ENCODE results near the gene PLCB2. TPM values are rescaled to one million over a fixed set of nuclear protein-coding genes. Genes with fewer than 3 reads are reported as not detected.

The PLCB2 gene
- total and polyA plus RNA-seq, 7 donors, result 0.73 to 4.6 (median 2.0) TPM

DNA sequence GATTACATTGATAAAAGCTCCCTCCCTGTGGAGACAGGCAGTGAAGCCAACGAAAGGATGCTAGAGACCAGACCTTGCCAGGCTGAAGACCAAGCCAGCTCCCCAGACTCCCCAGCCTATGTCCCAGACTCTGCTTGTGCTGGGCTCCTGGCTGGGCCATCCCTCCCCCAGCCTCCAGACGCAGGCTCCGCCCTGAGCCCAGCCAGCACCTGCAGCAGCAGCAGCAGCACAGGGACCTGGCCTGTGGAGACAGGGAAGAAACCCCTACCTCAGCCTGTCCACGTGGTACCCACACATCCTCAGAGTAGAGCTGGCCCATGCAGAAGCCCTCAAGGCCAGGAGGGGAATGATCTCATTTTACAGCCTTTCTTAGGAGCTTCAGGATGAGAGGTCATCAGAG, 38.1 kb downstream of the PLCB2 start:
- H3K36me3 ChIP-seq (ENCODE audit: insufficient read depth in 1 of 2, low read depth in 1 of 2), result no peaks in the 10 kb centered on the region
- no peaks in the 10 kb centered on the region for H3K27me3 ChIP-seq (ENCODE audit: insufficient read depth in 3 of 3, low read length in 2 of 3)
- no peak overlapping the region for H3K27ac ChIP-seq
- intact Hi-C loops (cut with DNase I), result no loop called here
- no peaks in the 10 kb centered on the region for H3K4me1 ChIP-seq
- no peak overlapping the region for H3K4me3 ChIP-seq
- TF ChIP-seq CTCF (IDR thresholded peaks at IDR 0.05), result no peak
- no peak for DNase-seq
- WGBS, 3 donors, result 70 to 78% (median 76%) methylated on average over 4 of the region's 4 CpGs
- ATAC-seq, result no peak
- H3K9me3 ChIP-seq, result no peaks in the 10 kb centered on the region

DNA sequence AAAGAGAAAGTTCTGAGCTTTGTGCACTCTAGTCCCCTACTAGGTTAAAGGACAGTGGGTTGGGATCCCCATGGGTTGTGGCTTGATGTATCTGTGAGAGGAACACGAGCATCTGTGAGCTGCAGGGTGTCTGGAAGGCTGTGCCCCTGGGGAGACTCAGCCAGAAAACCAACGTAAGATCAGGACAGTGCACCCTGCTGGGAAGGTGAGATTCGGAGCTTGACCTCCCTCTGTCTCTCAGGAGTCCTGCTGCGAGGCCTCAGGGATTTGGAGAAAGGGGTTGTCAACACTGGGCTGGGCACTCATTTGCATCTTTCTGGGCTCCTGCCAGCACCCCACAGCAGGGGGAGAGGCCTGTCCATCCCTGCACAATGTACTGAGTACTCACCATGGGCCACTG, 40.1 kb downstream of the PLCB2 start:
- no peaks in the 10 kb centered on the region for H3K9me3 ChIP-seq
- WGBS, 3 donors, result 74 to 79% (median 78%) methylated on average over 4 of the region's 4 CpGs
- intact Hi-C loops (cut with DNase I), result no loop called here
- peaks cover 11% of the 10 kb centered on the region for H3K4me1 ChIP-seq
- H3K4me3 ChIP-seq, result no peak overlapping the region
- ATAC-seq (no peak), DNase-seq (no peak)
- H3K27me3 ChIP-seq (ENCODE audit: insufficient read depth in 3 of 3, low read length in 2 of 3), result no peaks in the 10 kb centered on the region
- H3K36me3 ChIP-seq (ENCODE audit: insufficient read depth in 1 of 2, low read depth in 1 of 2), result no peaks in the 10 kb centered on the region
- no peak overlapping the region for H3K27ac ChIP-seq
- no peak for TF ChIP-seq CTCF (IDR thresholded peaks at IDR 0.05)

DNA sequence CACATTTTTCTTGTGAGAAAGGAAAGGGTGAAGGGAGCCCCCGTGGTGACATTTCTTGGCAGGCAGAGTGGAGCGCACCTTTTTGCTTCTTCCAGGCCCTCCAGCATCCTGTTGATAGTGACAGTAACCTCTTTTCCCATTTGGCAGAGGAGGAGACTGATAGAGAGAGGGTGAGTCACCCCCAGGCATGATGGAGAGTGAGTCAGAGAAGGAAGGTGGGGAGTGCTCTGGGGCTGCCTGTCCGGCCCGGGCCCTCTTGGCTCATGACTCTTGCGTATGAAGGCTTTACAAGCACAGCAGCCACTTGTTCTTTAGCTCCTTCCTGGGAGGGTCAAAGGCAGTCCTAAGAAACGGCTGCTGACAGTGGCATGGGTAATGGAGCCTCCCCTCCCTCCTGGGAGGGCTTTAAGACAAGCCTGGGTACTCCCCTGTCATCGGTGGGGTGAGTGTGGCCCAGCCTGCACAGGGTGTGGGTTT, 40.9 kb downstream of the PLCB2 start:
- DNase-seq (no peak), ATAC-seq (peak; percentile 28 to 64 (median 52))
- Histone ChIP-seq H3K36me3 (ENCODE audit: insufficient read depth in 1 of 2, low read depth in 1 of 2) (no peaks in the 10 kb centered on the region), H3K9me3 (no peaks in the 10 kb centered on the region), H3K27me3 (ENCODE audit: insufficient read depth in 3 of 3, low read length in 2 of 3) (no peaks in the 10 kb centered on the region), H3K4me1 (peaks cover 11% of the 10 kb centered on the region), H3K4me3 (no peak overlapping the region), H3K27ac (no peak overlapping the region)
- 46 to 57% (median 47%) methylated on average over 6 to 7 of the region's 7 CpGs for WGBS, 3 donors
- intact Hi-C loops (cut with DNase I), result no loop called here
- no peak for TF ChIP-seq CTCF (IDR thresholded peaks at IDR 0.05)

DNA sequence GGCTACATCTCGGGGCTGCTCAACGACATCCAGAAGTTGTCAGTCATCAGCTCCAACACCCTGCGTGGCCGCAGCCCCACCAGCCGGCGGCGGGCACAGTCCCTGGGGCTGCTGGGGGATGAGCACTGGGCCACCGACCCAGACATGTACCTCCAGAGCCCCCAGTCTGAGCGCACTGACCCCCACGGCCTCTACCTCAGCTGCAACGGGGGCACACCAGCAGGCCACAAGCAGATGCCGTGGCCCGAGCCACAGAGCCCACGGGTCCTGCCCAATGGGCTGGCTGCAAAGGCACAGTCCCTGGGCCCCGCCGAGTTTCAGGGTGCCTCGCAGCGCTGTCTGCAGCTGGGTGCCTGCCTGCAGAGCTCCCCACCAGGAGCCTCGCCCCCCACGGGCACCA, 41.9 kb downstream of the PLCB2 start:
- intact Hi-C loops (cut with DNase I), result no loop called here
- H3K4me1 ChIP-seq, result peaks cover 11% of the 10 kb centered on the region
- no peaks in the 10 kb centered on the region for H3K27me3 ChIP-seq (ENCODE audit: insufficient read depth in 3 of 3, low read length in 2 of 3)
- no peak overlapping the region for H3K27ac ChIP-seq
- TF ChIP-seq CTCF (IDR thresholded peaks at IDR 0.05), result no peak
- H3K36me3 ChIP-seq (ENCODE audit: insufficient read depth in 1 of 2, low read depth in 1 of 2), result no peaks in the 10 kb centered on the region
- H3K9me3 ChIP-seq, result no peaks in the 10 kb centered on the region
- H3K4me3 ChIP-seq, result no peak overlapping the region
- WGBS, 3 donors, result 92 to 93% (median 93%) methylated on average over 20 of the region's 20 CpGs
- ATAC-seq, result no peak
- DNase-seq, result no peak

DNA sequence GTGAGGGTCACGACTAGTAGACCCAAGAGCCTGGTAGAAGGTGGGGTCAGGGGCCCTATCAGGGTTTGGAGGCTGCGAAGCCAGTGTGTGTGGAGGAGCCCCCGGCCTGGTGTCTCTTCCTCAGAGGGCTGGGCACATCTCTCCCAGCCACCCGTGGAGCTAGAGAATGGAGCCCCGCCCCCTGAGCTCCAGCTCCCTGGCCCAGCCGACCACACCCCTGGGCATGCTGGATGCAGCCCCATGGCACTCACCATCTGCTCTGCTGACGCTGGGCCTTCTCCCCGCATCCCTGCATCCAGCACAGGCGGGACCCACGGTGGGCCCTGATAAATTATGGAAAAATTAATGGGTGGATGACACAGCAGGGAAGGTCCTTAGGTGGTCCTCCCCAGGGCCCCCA, 42.4 kb downstream of the PLCB2 start:
- H3K4me3 ChIP-seq, result no peak overlapping the region
- no peaks in the 10 kb centered on the region for H3K27me3 ChIP-seq (ENCODE audit: insufficient read depth in 3 of 3, low read length in 2 of 3)
- no peaks in the 10 kb centered on the region for H3K9me3 ChIP-seq
- DNase-seq (no peak), ATAC-seq (no peak)
- H3K27ac ChIP-seq, result no peak overlapping the region
- TF ChIP-seq CTCF (IDR thresholded peaks at IDR 0.05), result no peak
- peaks cover 11% of the 10 kb centered on the region for H3K4me1 ChIP-seq
- H3K36me3 ChIP-seq (ENCODE audit: insufficient read depth in 1 of 2, low read depth in 1 of 2), result no peaks in the 10 kb centered on the region
- 73 to 83% (median 75%) methylated on average over 10 of the region's 10 CpGs for WGBS, 3 donors
- intact Hi-C loops (cut with DNase I), result no loop called here
